Thoracic aorta (tissue), 2 donors: ENCODE measurements around the gene RPP30. TPM values are rescaled to one million over a fixed set of nuclear protein-coding genes. Genes with fewer than 3 reads are reported as not detected.

Experiments used
- ATAC-seq: fragments of 150-250 bp; one replicate; pipeline ENCODE4 v1.8.0; 2017; ENCODE audit warnings: low read depth; ENCODE audit not compliant: insufficient number of reproducible peaks, low FRiP score
- DNase-seq: peaks from one replicate; pipeline ENCODE4 v3.0.0-alpha.2; 2020; ENCODE audit warnings: low spot score
- H3K27ac ChIP-seq, 2 donors: fragments of 200-600 bp; sonication (generic); 1 replicate in 1 of 2; 2 replicates in 1 of 2; pipeline ENCODE4 v1.5.1; 2016; ENCODE audit warnings: mild to moderate bottlenecking in 2 of 2, moderate library complexity in 2 of 2
- H3K27me3 ChIP-seq: fragments of 200-600 bp; sonication (generic); replicated peaks from 2 replicates; pipeline ENCODE4 v1.6.0; 2016; ENCODE audit warnings: mild to moderate bottlenecking; ENCODE audit not compliant: insufficient read depth
- H3K36me3 ChIP-seq: fragments of 200-600 bp; sonication (generic); one replicate; pipeline ENCODE4 v1.5.1; 2016
- H3K4me1 ChIP-seq, 2 donors: fragments of 200-600 bp; sonication (generic); 1 replicate in 1 of 2; 2 replicates in 1 of 2; pipeline versions ENCODE4 v1.5.1 to v1.6.0; 2016; ENCODE audit warnings: low read depth in 2 of 2, mild to moderate bottlenecking in 1 of 2; ENCODE audit not compliant: control insufficient read depth in 1 of 2
- H3K4me3 ChIP-seq: fragments of 200-600 bp; sonication (generic); 2 replicates; pipeline ENCODE4 v1.5.1; 2016; ENCODE audit warnings: mild to moderate bottlenecking
- H3K9me3 ChIP-seq: fragments of 200-600 bp; sonication (generic); 2 replicates; pipeline ENCODE4 v1.5.1; 2016
- CTCF ChIP-seq: fragments of 200-600 bp; sonication (generic); IDR thresholded peaks from one replicate; pipeline ENCODE4 v1.5.1; 2019; ENCODE audit warnings: antibody characterized with exemption
- total RNA-seq, 2 donors: library from RNA; depleted of rRNA; stranded (reverse); fragments of >200 nt; gene quantifications; one replicate each; pipeline versions ENCODE4 v1.1.0 to v1.2.3, GENCODE V29; 2016

RPP30 gene
- total RNA-seq, 2 donors from 2014 or later = 19.0 to 33.7 TPM

DNA sequence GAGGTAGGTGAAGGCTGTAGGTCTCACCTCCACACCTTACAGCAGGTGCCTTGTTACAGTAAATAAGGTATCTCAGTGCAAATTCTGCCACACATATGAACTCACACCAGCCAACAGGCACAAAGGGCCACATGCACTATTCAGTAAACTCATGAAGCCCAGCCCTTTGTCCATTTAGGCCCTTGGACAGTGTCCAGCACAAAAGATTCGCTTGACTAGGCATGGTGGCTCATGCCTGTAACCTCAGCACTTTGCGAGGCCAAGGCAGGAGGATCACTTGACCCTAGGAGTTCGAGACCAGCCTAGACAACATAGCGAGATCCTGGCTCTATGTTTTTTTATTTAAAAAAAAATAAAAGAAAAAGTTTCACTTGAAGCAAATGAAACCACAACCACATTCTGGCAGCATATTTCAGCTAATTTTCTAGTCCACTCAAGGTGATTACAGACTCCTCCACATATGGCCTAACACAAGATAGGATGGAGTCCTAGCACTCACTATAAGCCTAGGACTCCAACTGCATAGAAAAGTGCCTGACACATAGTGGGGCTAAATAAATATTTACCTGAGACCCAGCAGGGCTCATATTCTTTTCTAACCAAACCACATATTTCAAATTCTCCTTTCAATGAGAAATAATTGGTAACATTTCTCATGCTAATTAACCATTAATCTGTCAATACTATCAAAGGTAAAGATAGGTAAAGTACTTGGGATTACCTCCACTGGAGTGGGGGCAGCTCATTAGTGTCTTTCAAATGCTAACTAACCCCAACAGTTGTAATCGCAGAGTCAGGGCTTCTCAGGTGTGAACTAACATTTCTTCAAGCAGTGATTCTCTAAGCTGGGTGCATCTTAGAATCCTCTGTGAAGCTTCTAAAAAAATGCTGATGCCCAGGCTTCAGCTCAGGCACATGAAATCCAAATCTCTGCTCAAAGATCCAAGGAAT, 53.6 kb downstream of the RPP30 start:
- no peak for DNase-seq
- no peak for ATAC-seq
- TF ChIP-seq CTCF = no peak
- H3K27me3 ChIP-seq = no peaks in the 10 kb centered on the region
- H3K4me1 ChIP-seq = peaks cover 16 to 45% of the 10 kb centered on the region in 2 donors
- no peaks in the 10 kb centered on the region for H3K9me3 ChIP-seq
- no peaks in the 10 kb centered on the region for H3K36me3 ChIP-seq
- no peak overlapping the region for H3K4me3 ChIP-seq
- H3K27ac ChIP-seq = peak overlapping the region; percentile 29 to 53

DNA sequence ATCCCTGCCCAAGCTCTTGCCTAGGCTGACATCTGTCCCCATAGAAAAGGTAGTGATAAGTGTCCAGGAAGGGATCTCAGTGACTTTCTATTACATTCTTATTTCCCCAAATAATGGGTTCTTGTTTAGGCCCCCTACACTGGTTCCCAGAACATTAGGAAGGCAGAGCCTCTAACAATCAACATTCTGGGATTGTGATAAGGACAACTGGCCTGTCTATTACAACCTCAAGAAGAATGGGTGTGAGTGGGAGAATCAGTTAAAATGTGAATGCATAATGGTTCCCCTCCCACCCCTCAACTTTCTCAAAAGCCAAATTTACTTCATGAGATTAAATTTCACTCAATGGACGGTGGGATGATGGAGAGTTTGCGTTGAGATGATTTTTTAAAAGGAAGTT, 55.5 kb downstream of the RPP30 start:
- no peak overlapping the region for H3K4me3 ChIP-seq
- H3K27ac ChIP-seq = no peak overlapping the region
- H3K4me1 ChIP-seq = peaks cover 24 to 46% of the 10 kb centered on the region in 2 donors
- no peaks in the 10 kb centered on the region for H3K36me3 ChIP-seq
- ATAC-seq = no peak
- no peaks in the 10 kb centered on the region for H3K27me3 ChIP-seq
- TF ChIP-seq CTCF = no peak
- no peak for DNase-seq
- no peaks in the 10 kb centered on the region for H3K9me3 ChIP-seq

DNA sequence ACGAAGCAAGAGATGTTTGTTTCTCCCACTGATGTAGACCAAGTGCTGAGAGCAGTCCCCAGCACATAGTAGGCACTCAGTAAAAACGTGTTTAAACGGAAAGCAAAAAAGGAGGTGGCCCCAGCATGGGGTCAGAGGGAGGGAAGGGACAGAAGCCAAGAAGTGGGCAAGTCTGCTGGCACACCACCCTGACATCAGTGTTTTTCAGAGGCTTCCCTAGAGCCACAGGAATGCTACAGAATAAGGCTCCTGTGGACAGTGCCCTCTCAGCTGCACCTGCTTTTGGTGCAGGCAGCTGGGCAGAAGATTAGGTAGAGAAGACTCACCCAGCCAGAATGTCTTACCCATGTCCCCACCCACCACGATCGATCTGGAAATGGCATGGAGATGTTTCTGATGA, 57.4 kb downstream of the RPP30 start:
- Histone ChIP-seq H3K27ac (peak overlapping the region; percentile 32 to 85), H3K36me3 (no peaks in the 10 kb centered on the region), H3K4me3 (no peak overlapping the region), H3K4me1 (peaks cover 24 to 44% of the 10 kb centered on the region in 2 donors), H3K9me3 (no peaks in the 10 kb centered on the region), H3K27me3 (no peaks in the 10 kb centered on the region)
- no peak for ATAC-seq
- no peak for DNase-seq
- TF ChIP-seq CTCF = no peak

DNA sequence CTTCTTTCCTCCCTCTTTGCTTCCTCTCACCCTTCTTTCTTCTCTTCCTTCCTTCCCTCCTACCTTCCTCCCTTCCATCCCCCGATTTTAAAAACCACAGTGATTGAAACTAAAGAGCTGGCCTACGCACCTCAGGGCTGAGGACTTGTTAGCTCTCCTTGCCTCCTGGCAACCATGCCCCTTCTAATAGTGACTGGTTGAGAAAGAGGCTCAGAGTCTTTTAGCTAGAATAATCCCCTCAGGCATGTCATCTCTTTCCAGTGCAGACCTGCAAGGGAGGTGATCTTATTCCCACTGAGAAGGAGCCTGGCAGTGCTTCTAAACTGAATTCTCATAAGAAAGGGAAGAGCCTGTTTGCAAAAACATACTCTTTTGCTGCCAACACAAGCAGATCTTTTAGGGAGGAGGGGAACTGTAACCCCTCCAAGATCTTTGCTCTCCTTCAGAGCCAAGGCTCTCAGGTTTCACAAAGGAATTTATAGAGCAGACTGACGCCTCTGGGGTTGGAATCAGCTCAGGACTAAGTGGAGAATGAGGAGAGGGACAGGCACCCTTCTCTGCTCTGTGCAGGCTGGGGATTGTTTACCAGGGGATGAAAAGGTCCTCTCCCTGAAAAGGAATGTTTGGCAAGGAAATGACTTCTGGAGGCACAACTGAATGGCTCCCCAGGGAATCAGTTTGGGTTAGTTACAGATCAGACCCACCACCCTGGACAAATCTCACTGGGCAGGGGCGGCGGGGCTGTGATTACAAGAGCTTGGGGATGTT, 58.5 kb downstream of the RPP30 start:
- Histone ChIP-seq H3K27ac (peak overlapping the region; percentile 82 to 85), H3K4me3 (peak overlapping the region; percentile 26), H3K9me3 (no peaks in the 10 kb centered on the region), H3K27me3 (no peaks in the 10 kb centered on the region), H3K36me3 (no peaks in the 10 kb centered on the region), H3K4me1 (peaks cover 19 to 38% of the 10 kb centered on the region in 2 donors)
- ATAC-seq (peak; percentile 44), DNase-seq (no peak)
- TF ChIP-seq CTCF = no peak
